Immature natural killer cell (primary cell): ENCODE data around the gene TVP23C. TPM values are rescaled to one million over a fixed set of nuclear protein-coding genes. Genes with fewer than 3 reads are reported as not detected.
A peak's percentile ranks its signal among the peaks of the same experiment; 100 is the strongest.
"Not testable (repeated sequence)": the region's sequence is repeated elsewhere in the genome, so short reads cannot be mapped to it uniquely, and the experiment has no call there.

ENCODE experiments used
- DNase-seq, 3 donors: peaks; one replicate each; pipeline ENCODE4 v3.0.0; 2022; ENCODE audit warnings: mixed read lengths in 1 of 3
- H3K27ac Mint-ChIP-seq, 6 donors: one replicate each; pipeline ENCODE4 v1.8.0; 2020; ENCODE audit warnings: mixed read lengths in 6 of 6, mild to moderate bottlenecking in 5 of 6, inconsistent platforms in 4 of 6, moderate library complexity in 3 of 6
- H3K27me3 Mint-ChIP-seq, 3 donors: one replicate each; pipeline ENCODE4 v1.8.0; 2020 to 2021; ENCODE audit warnings: low read depth in 3 of 3, mild to moderate bottlenecking in 3 of 3, mixed read lengths in 3 of 3, moderate library complexity in 3 of 3, inconsistent platforms in 1 of 3
- H3K36me3 Mint-ChIP-seq, 3 donors: one replicate each; pipeline ENCODE4 v1.8.0; 2020; ENCODE audit warnings: mixed read lengths in 3 of 3, inconsistent platforms in 2 of 3, mild to moderate bottlenecking in 2 of 3
- H3K4me1 Mint-ChIP-seq, 2 donors: one replicate each; pipeline ENCODE4 v1.8.0; 2020; ENCODE audit warnings: inconsistent platforms in 2 of 2, mild to moderate bottlenecking in 2 of 2, mixed read lengths in 2 of 2, moderate library complexity in 1 of 2
- H3K4me3 Mint-ChIP-seq, 5 donors: one replicate each; pipeline ENCODE4 v1.8.0; 2020; ENCODE audit warnings: mild to moderate bottlenecking in 5 of 5, mixed read lengths in 5 of 5, inconsistent platforms in 3 of 5, moderate library complexity in 3 of 5
- H3K9me3 Mint-ChIP-seq, 6 donors: one replicate each; pipeline ENCODE4 v1.8.0; 2020; ENCODE audit warnings: mild to moderate bottlenecking in 6 of 6, mixed read lengths in 6 of 6, inconsistent platforms in 4 of 6, moderate library complexity in 3 of 6
- polyA plus RNA-seq, 3 donors: library from polyadenylated mRNA; unstranded; fragments of 300-500 nt; fragmentation: Illumina TruSeq; gene quantifications; one replicate each; pipeline ENCODE4 v1.2.3, GENCODE V29; 2021

The TVP23C gene
- polyA plus RNA-seq: 1 to 10 TPM; 5.1 to 7.1 (median 5.3) TPM

DNA sequence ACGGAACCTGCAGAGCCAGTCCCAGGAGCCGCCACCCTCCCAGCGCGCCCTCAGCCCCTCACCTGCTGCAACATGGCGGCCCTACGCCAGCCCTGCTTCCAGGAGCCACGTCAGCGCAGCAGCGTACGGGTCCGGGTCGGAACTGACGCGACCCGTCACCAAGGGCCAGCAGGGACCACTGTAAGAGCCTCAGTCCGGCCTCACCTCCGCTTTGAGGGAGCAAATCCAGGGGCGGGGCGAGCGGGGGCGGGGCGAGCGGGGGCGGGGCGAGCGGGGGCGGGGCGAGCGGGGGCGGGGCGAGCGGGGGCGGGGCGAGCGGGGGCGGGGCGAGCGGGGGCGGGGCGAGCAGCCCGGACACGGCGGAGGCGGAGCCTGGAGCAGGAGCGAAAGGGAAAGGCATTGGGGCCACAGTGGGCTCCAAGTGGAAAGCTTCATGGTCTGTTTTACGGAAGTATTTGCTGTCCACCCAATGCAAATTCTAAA is at the start of gene TVP23C:
TSS of gene TVP23C (minus strand) at position 109 of the 483 bp plus-strand sequence. CDS start at position 74, 35 bp downstream.
- H3K4me1 Mint-ChIP-seq: peaks cover 11 to 14% of the 10 kb centered on the region in 2 donors
- not testable (repeated sequence) for H3K27me3 Mint-ChIP-seq, H3K9me3 Mint-ChIP-seq, H3K36me3 Mint-ChIP-seq
- peak within 1 kb of the TSS; percentile 95 to 98 (median 97) for H3K4me3 Mint-ChIP-seq
- DNase-seq: peak; percentile 73 to 79 (median 77)
- H3K27ac Mint-ChIP-seq: peak within 1 kb of the TSS; percentile 89 to 98 (median 96)

DNA sequence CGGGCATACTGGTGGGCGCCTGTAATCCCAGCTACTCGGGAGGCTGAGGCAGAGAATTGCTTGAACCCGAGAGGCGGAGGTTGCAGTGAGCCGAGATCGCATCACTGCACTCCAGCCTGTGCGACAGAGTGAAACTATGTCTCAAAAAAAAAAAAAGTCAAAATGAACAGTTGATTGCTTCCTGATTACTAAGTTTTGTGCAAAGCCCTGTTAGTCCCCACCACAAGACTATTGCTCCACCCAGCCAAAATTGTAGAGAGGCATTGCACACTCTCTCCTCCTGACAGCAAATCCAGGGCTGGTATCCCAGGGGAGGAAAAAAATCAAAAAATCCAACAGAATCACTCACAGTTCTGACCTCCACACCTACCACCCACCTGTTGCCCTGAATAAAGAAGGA is 29.7 kb upstream of the TVP23C start:
- not testable (repeated sequence) for H3K27ac Mint-ChIP-seq, H3K4me3 Mint-ChIP-seq, H3K27me3 Mint-ChIP-seq, H3K9me3 Mint-ChIP-seq, DNase-seq, H3K36me3 Mint-ChIP-seq
- peaks cover 34 to 40% of the 10 kb centered on the region in 2 donors for H3K4me1 Mint-ChIP-seq

DNA sequence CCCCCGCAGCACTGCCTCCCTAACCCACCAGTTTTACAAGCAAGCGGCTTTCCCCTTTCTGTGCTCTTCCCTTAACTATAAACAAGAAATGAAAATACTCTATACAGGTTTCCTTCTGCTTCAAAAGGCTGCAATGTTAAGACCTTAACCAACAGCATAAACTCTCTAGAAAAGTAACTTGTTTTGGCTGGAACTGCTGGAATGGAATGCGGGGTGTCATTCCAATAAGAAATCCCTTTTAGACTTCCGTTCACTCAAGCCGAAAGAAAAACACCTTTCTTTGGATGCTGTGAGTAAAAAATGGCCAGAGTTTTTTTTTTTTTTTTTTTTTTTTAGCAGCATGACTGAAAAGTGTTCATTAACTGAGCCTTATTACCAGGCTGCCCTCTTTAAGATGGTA is 28.7 kb upstream of the TVP23C start:
- peak overlapping the region in 4 of 5 donors; percentile 18 to 61 (median 58) for H3K4me3 Mint-ChIP-seq
- peaks cover 35 to 46% of the 10 kb centered on the region in 2 donors for H3K4me1 Mint-ChIP-seq
- H3K27ac Mint-ChIP-seq: peak overlapping the region in 2 of 6 donors; percentile 30 to 36
- DNase-seq, H3K9me3 Mint-ChIP-seq, H3K27me3 Mint-ChIP-seq, H3K36me3 Mint-ChIP-seq: not testable (repeated sequence)

DNA sequence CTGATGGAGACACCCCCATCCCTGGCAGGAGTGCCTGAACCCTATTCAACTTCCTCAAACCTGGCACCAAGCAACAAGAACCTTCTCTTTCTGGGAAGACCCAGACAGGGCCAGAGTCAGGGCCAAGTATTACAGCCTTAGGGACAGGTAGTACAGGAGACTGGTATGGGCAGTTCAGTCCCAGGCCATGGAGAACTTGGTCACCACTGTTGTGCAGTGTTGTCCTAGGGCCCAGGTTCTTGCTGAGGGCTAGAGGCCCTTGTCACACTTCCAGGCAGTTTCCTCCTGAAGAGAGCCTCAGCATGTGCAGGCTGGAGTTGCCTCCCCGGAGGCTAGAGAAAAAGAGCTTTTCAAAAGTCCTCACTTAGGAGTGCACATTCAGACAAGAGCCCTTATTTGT is 27.6 kb upstream of the TVP23C start:
- Mint-ChIP-seq H3K27ac (peak overlapping the region in 1 of 6 donors; percentile 69), H3K4me1 (peaks cover 37 to 52% of the 10 kb centered on the region in 2 donors), H3K4me3 (peak overlapping the region; percentile 61 to 72 (median 67))
- H3K36me3 Mint-ChIP-seq, H3K27me3 Mint-ChIP-seq, H3K9me3 Mint-ChIP-seq, DNase-seq: not testable (repeated sequence)

DNA sequence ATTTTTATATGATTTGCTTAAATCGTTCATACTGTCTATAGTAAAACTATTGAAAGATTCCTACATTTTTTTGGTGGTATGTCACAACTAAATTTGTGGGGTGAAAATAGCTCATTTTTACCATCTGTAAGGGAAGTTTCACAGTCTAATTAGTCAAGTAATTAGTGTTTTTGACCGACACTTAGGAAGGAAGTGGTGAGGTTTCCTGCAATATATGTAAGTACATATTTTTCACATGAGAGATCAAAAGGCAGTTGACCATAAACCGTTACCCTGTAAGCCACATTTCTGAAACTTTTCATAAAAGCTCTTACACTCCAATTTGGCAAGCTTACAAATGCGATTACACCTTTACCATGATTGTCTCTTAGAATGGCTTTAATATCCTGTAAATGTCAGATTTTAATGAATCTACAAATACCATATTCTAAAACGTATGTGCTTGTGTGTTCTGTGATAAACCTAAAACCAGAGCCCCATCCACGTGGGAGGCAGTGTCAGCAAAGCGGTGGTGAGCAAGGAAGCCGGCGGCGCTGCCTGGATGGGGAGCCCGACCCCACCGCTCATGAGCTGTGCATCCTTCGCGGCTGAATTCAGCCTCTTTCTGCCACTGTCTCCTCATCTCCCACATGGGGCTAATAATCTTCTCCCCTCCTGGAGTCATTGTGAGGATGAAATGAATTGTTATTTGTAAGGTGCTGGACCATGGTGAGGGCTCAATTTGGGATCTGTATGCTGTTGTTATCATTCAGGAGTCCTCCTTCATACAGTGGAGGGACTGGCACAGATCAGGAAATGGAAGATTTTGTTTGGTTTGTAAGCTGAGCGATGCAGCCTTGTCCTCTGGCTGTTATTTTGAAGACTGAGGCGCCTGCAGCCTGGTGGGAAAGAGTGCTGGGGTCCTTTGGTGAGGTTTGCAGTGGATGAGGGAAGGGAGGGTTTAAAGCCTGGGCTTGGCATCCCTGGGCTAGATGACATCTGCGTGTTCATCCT is 26.6 kb upstream of the TVP23C start:
- not testable (repeated sequence) for H3K27me3 Mint-ChIP-seq, H3K36me3 Mint-ChIP-seq, H3K9me3 Mint-ChIP-seq
- Mint-ChIP-seq H3K27ac (peak overlapping the region; percentile 40 to 91 (median 65)), H3K4me1 (peaks cover 37 to 52% of the 10 kb centered on the region in 2 donors), H3K4me3 (peak overlapping the region; percentile 72 to 87 (median 80))
- DNase-seq: peak; percentile 25 to 66 (median 49)

DNA sequence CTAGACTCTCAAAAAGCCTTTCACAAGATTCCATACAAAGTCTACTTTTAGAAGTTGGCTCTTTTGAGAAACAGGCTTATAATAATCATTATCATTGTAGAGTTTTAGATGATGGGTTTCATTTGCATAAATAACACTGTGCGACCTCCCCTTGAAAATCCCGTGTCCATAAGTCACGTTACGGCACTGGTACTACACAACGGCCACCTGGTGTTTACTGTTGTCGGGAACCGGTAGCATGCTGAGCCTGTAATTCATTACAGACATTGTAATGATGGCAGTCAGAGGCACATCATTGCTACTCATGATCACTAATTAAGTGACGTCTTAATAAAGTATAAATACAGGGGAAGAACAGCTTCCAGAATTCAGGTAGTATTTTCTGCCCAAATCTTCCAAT is 24.7 kb upstream of the TVP23C start:
- not testable (repeated sequence) for H3K9me3 Mint-ChIP-seq, DNase-seq, H3K27me3 Mint-ChIP-seq, H3K4me3 Mint-ChIP-seq, H3K36me3 Mint-ChIP-seq
- Mint-ChIP-seq H3K4me1 (peaks cover 35 to 52% of the 10 kb centered on the region in 2 donors), H3K27ac (peak overlapping the region in 3 of 6 donors; percentile 6 to 81 (median 74))

DNA sequence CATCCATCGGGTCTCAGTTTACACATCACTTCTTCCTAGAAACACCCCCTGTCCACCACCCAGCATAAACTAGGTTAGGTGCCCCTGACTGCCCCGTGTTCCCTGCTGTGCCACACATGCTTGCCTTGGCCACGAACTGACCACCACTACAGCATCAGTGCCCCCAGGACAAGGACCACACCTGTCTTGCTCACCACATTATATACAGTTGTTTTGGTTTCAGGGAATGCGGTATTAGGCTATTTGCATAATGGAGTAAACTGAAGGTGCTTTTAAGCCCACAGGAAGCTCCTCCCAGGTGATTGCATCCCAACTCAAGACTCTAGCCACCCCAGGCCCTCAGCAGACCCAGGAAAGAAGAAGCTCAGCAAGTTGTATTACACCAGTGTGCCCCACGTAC is 20.0 kb upstream of the TVP23C start:
- not testable (repeated sequence) for H3K27me3 Mint-ChIP-seq, H3K4me3 Mint-ChIP-seq, DNase-seq, H3K9me3 Mint-ChIP-seq, H3K36me3 Mint-ChIP-seq, H3K27ac Mint-ChIP-seq
- H3K4me1 Mint-ChIP-seq: peaks cover 5 to 15% of the 10 kb centered on the region in 2 donors

DNA sequence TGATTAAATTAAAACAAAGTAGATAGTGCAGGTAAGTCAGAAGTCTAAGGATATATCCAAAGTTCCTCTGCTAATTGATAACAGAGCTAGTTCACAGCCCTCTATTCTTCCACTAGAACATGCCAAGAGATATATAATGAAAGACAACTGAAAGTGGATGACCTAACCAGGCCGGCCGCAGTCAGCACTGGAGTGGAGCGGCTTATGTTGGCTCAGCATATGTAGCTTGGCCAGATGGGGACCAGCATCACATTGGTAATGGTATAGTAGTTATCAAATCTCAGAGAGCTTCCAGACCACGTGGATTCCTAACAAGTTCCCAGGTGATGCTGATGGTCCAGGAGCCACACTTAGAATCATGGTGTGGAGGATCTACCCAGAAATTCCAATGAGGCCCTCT is 18.2 kb upstream of the TVP23C start:
- not testable (repeated sequence) for H3K27me3 Mint-ChIP-seq, H3K36me3 Mint-ChIP-seq, H3K4me3 Mint-ChIP-seq, H3K27ac Mint-ChIP-seq, DNase-seq, H3K9me3 Mint-ChIP-seq, H3K4me1 Mint-ChIP-seq

DNA sequence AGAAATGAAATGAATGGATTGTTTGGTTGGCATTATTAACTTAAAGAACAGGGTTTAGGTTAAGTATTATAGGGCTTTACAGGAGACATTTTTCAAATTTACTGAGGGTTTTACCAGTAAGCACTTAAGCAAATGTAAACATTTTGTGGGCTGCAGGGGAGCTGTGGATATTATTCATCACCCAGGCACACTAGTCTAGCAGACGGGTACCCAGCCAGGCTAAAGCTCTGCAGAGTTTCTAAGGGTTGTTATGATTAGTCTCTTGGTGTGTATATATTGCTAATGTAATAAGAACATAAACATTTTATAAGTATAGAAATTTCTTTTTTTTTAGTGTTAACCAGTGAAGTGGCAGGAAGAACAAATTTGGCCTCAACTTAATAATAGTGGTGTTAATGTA is 13.6 kb upstream of the TVP23C start:
- not testable (repeated sequence) for H3K27ac Mint-ChIP-seq, H3K36me3 Mint-ChIP-seq, H3K4me1 Mint-ChIP-seq, H3K27me3 Mint-ChIP-seq, H3K9me3 Mint-ChIP-seq, H3K4me3 Mint-ChIP-seq, DNase-seq

DNA sequence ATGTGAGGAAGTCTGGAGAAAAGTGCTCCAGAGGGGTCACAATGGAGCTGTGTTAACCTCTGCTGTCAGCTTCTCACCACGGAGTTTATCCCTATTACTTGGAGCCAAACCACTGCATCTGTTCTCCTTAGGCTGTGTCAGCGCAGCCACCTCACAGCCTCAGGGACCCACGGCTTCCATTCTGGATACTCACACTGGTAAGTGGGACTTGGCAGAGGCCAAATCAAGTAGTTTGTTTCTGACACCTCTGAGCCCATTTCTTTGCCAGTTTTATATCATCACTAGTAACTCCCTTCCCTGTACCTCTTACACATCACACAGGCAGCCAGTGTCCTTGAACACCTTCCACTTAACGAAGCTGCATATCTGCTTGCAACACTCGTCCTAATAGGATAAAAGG is 11.4 kb upstream of the TVP23C start:
- not testable (repeated sequence) for H3K36me3 Mint-ChIP-seq, H3K9me3 Mint-ChIP-seq, H3K4me3 Mint-ChIP-seq, H3K27ac Mint-ChIP-seq, H3K4me1 Mint-ChIP-seq, H3K27me3 Mint-ChIP-seq, DNase-seq

DNA sequence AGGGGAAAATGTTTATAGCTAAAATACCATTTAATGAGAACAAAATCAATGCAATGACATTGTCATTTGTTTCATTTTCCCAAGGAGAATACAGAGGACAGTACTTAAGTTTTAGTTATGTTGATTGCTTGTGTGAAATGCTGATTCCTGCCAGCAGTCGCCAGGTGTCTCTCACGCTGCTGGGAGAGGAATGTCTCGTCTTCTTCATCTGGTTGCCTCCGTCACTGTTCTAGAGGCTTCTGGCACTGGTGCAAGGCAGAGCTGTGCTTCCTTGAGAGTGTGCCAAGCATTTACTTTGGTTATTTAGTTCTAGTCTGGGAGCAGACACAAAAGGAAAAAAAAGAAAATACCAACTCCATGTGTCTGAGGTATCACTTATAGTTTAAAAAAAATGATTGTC is 10.6 kb upstream of the TVP23C start:
- not testable (repeated sequence) for H3K27ac Mint-ChIP-seq, H3K36me3 Mint-ChIP-seq, H3K9me3 Mint-ChIP-seq, DNase-seq, H3K27me3 Mint-ChIP-seq, H3K4me3 Mint-ChIP-seq, H3K4me1 Mint-ChIP-seq

DNA sequence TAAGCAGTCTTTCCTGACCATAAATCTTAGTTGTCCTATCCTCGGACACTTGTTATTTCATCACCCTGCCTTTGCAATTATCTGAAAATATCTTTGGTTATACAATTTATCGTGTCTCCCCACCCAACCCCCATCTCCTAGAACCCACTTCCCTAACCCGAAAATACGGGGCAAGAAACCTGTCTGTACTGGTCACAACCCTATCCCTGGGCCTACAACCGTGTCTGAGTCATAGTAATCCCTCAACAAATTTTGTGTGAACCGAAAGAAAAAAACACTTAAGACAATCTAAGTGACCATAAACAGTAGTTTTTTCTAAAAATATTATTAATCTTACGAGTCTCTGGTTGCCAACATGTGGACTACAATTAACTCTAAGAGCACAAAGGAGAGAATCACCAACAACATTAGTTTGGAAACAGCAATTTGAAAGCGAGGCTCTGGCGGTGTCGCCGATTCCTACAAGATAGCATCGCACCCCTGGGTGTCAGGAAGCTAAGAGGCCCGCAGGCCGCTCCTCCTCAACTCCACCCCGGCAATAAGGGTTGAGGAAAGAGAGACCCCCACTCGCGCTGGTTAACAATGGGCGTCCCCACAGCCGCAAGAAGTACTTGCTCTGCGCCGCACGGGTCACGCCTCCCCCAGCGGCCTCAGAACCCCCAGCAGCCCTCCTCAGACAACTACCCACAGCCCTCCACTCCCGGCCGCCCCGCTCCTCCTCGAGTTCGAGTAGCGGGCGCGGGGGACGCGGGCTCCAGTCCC is 489 bp downstream of the TVP23C start:
- H3K9me3 Mint-ChIP-seq, H3K36me3 Mint-ChIP-seq, H3K27me3 Mint-ChIP-seq: not testable (repeated sequence)
- Mint-ChIP-seq H3K4me1 (peaks cover 13 to 14% of the 10 kb centered on the region in 2 donors), H3K27ac (peak overlapping the region; percentile 11 to 98 (median 90)), H3K4me3 (peak overlapping the region; percentile 95 to 98 (median 97))
- DNase-seq: peak in 2 of 3 donors; percentile 10 to 14

DNA sequence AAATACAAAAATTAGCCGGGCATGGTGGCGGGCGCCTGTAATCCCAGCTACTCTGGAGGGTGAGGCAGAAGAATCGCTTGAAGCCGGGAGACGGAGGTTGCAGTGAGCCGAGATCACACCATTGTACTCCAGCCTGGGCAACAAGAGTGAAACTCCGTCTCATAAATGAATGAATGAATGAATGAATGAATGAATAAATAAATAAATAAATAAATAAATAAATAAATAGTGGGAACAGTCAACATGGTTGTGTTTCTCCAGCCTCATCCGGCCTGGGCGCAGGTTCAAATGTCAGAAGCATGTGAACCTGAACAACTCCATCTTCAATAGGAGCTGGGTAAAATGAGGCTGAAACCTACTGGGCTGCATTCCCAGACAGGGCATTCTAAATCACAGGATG is 1.8 kb downstream of the TVP23C start:
- H3K27ac Mint-ChIP-seq, H3K9me3 Mint-ChIP-seq, H3K36me3 Mint-ChIP-seq, DNase-seq, H3K4me3 Mint-ChIP-seq, H3K27me3 Mint-ChIP-seq: not testable (repeated sequence)
- H3K4me1 Mint-ChIP-seq: peaks cover 13 to 14% of the 10 kb centered on the region in 2 donors
